H1 (cell line): ENCODE measurements around the gene PRR22. TPM values are rescaled to one million over a fixed set of nuclear protein-coding genes. Genes with fewer than 3 reads are reported as not detected.

Source experiments
- BCL11A ChIP-seq, 2 experiments: IDR thresholded peaks; one replicate each; pipeline ENCODE4 v1.6.1; 2011; ENCODE audit warnings: low read depth in 2 of 2, low read length in 2 of 2, mild to moderate bottlenecking in 2 of 2
- GABPA ChIP-seq: IDR thresholded peaks from 2 replicates; pipeline ENCODE4 v1.6.1; 2011; ENCODE audit warnings: mild to moderate bottlenecking, low read length, moderate library complexity, borderline replicate concordance; ENCODE audit not compliant: insufficient read depth
- KDM4A ChIP-seq: IDR thresholded peaks from one replicate; pipeline ENCODE4 v1.7.1; 2012; ENCODE audit warnings: low read depth, mild to moderate bottlenecking, moderate library complexity, low read length, inconsistent platforms; ENCODE audit not compliant: severe bottlenecking
- MAFK ChIP-seq: IDR thresholded peaks from 2 replicates; pipeline ENCODE4 v1.6.1; 2012; ENCODE audit warnings: low read depth, mild to moderate bottlenecking, improper control_type of control experiment, low read length
- RFX5 ChIP-seq: IDR thresholded peaks from 2 replicates; pipeline ENCODE4 v1.6.1; 2011; ENCODE audit warnings: low read depth, low read length, improper control_type of control experiment, borderline replicate concordance
- RNF2 ChIP-seq: fragments of 200-900, 300-1000 bp; sonication (generic); IDR thresholded peaks from 2 replicates; pipeline ENCODE4 v1.7.1; 2016; ENCODE audit warnings: borderline replicate concordance, low read depth, mild to moderate bottlenecking, antibody characterized with exemption, low read length; ENCODE audit not compliant: poor library complexity, severe bottlenecking; ENCODE audit errors: missing control alignments
- SP4 ChIP-seq: IDR thresholded peaks from 2 replicates; pipeline ENCODE4 v1.6.1; 2012; ENCODE audit warnings: low read length, inconsistent platforms
- TAF1 ChIP-seq: IDR thresholded peaks from 2 replicates; pipeline ENCODE4 v1.6.1; 2011; ENCODE audit warnings: mild to moderate bottlenecking, low read depth, low read length
- TAF7 ChIP-seq: optimal IDR thresholded peaks from 2 replicates; pipeline ENCODE3; 2011; ENCODE audit warnings: low read depth, mild to moderate bottlenecking, inconsistent platforms, low read length, moderate library complexity, borderline replicate concordance
- TCF12 ChIP-seq: IDR thresholded peaks from 2 replicates; pipeline ENCODE4 v1.6.1; 2011; ENCODE audit warnings: low read depth, mild to moderate bottlenecking, low read length
- polyA plus RNA-seq, 7 experiments: library from polyadenylated mRNA; depleted of rRNA in 3 of 7; stranded (reverse) in 5 of 7; unstranded in 2 of 7; fragments of >200 nt in 5 of 7; fragments of 200-250 nt in 2 of 7; gene quantifications; 1 replicate in 5 of 7; 2 replicates in 1 of 7; 4 replicates in 1 of 7; pipeline versions ENCODE4 v1.2.1 to v1.2.3, GENCODE V29; 2011 to 2013; ENCODE audit warnings: missing spikeins in 2 of 7, mixed read lengths in 2 of 7
- total RNA-seq: library from RNA; stranded (reverse); fragmentation: NEBNext Ultra II Directional; extraction: Animal tissue kit (Norgen Biotek cat#: 25700); gene quantifications from 2 replicates; pipeline ENCODE4 v1.2.1, GENCODE V29; 2021
- TF ChIP-seq, protein P1 (sequence below): fragments of 300-600 bp; sonication (generic); IDR thresholded peaks from 2 replicates; pipeline ENCODE4 v1.7.1; 2012; ENCODE audit warnings: low read length, moderate library complexity, mild to moderate bottlenecking, inconsistent platforms; ENCODE audit not compliant: insufficient replicate concordance

Gene PRR22
- total and polyA plus RNA-seq, 2 of the 8 experiments (the other 6 are each of a cell fraction or from before 2014, with no cell fraction given), result 1.9 to 2.1 TPM

- TF ChIP-seq, protein P1, sequence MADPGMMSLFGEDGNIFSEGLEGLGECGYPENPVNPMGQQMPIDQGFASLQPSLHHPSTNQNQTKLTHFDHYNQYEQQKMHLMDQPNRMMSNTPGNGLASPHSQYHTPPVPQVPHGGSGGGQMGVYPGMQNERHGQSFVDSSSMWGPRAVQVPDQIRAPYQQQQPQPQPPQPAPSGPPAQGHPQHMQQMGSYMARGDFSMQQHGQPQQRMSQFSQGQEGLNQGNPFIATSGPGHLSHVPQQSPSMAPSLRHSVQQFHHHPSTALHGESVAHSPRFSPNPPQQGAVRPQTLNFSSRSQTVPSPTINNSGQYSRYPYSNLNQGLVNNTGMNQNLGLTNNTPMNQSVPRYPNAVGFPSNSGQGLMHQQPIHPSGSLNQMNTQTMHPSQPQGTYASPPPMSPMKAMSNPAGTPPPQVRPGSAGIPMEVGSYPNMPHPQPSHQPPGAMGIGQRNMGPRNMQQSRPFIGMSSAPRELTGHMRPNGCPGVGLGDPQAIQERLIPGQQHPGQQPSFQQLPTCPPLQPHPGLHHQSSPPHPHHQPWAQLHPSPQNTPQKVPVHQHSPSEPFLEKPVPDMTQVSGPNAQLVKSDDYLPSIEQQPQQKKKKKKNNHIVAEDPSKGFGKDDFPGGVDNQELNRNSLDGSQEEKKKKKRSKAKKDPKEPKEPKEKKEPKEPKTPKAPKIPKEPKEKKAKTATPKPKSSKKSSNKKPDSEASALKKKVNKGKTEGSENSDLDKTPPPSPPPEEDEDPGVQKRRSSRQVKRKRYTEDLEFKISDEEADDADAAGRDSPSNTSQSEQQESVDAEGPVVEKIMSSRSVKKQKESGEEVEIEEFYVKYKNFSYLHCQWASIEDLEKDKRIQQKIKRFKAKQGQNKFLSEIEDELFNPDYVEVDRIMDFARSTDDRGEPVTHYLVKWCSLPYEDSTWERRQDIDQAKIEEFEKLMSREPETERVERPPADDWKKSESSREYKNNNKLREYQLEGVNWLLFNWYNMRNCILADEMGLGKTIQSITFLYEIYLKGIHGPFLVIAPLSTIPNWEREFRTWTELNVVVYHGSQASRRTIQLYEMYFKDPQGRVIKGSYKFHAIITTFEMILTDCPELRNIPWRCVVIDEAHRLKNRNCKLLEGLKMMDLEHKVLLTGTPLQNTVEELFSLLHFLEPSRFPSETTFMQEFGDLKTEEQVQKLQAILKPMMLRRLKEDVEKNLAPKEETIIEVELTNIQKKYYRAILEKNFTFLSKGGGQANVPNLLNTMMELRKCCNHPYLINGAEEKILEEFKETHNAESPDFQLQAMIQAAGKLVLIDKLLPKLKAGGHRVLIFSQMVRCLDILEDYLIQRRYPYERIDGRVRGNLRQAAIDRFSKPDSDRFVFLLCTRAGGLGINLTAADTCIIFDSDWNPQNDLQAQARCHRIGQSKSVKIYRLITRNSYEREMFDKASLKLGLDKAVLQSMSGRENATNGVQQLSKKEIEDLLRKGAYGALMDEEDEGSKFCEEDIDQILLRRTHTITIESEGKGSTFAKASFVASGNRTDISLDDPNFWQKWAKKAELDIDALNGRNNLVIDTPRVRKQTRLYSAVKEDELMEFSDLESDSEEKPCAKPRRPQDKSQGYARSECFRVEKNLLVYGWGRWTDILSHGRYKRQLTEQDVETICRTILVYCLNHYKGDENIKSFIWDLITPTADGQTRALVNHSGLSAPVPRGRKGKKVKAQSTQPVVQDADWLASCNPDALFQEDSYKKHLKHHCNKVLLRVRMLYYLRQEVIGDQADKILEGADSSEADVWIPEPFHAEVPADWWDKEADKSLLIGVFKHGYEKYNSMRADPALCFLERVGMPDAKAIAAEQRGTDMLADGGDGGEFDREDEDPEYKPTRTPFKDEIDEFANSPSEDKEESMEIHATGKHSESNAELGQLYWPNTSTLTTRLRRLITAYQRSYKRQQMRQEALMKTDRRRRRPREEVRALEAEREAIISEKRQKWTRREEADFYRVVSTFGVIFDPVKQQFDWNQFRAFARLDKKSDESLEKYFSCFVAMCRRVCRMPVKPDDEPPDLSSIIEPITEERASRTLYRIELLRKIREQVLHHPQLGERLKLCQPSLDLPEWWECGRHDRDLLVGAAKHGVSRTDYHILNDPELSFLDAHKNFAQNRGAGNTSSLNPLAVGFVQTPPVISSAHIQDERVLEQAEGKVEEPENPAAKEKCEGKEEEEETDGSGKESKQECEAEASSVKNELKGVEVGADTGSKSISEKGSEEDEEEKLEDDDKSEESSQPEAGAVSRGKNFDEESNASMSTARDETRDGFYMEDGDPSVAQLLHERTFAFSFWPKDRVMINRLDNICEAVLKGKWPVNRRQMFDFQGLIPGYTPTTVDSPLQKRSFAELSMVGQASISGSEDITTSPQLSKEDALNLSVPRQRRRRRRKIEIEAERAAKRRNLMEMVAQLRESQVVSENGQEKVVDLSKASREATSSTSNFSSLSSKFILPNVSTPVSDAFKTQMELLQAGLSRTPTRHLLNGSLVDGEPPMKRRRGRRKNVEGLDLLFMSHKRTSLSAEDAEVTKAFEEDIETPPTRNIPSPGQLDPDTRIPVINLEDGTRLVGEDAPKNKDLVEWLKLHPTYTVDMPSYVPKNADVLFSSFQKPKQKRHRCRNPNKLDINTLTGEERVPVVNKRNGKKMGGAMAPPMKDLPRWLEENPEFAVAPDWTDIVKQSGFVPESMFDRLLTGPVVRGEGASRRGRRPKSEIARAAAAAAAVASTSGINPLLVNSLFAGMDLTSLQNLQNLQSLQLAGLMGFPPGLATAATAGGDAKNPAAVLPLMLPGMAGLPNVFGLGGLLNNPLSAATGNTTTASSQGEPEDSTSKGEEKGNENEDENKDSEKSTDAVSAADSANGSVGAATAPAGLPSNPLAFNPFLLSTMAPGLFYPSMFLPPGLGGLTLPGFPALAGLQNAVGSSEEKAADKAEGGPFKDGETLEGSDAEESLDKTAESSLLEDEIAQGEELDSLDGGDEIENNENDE, result no peak
- no peak for TF ChIP-seq TAF7
- no peak for TF ChIP-seq GABPA
- no peak for TF ChIP-seq SP4
- TF ChIP-seq TAF1, result no peak
- TF ChIP-seq MAFK, result no peak
- no peak for TF ChIP-seq RNF2
- no peak for TF ChIP-seq BCL11A (IDR thresholded peaks at IDR 0.05; ENCODE audit: low read depth in 2 of 2, low read length in 2 of 2)
- no peak for TF ChIP-seq KDM4A
- no peak for TF ChIP-seq RFX5
- no peak for TF ChIP-seq TCF12
Measured at GRCh38 chr19:5825178-5825577, 40.6 kb upstream of the PRR22 start (continued).
